ENCODE data around the gene TASL. TPM values are rescaled to one million over a fixed set of nuclear protein-coding genes. Genes with fewer than 3 reads are reported as not detected.
"Not testable (repeated sequence)": the region's sequence is repeated elsewhere in the genome, so short reads cannot be mapped to it uniquely, and the experiment has no call there.

The TASL gene
- total RNA-seq, 1 donor from 2014 or later: not detected

GRCh38 chrX:30568136-30568535 is 9.4 kb downstream of the TASL start:
- no peak overlapping the region for H3K27ac Mint-ChIP-seq (ENCODE audit: unreplicated experiment)

GRCh38 chrX:30563070-30563469 is 14.5 kb downstream of the TASL start:
- not testable (repeated sequence) for H3K36me3 Mint-ChIP-seq (ENCODE audit: low read depth); H3K4me1 Mint-ChIP-seq (ENCODE audit: low read depth); H3K9me3 Mint-ChIP-seq (ENCODE audit: low read depth)

More at GRCh38 chrX:30568136-30568535, 9.4 kb downstream of the TASL start:
- peaks cover 5% of the 10 kb centered on the region for H3K4me1 Mint-ChIP-seq (ENCODE audit: low read depth)
- no peak for DNase-seq (ENCODE audit: low spot score)
- no peaks in the 10 kb centered on the region for H3K9me3 Mint-ChIP-seq (ENCODE audit: low read depth)
- no peaks in the 10 kb centered on the region for H3K36me3 Mint-ChIP-seq (ENCODE audit: low read depth)
- H3K27me3 Mint-ChIP-seq (ENCODE audit: low read depth): no peaks in the 10 kb centered on the region
- TF ChIP-seq, protein P1, sequence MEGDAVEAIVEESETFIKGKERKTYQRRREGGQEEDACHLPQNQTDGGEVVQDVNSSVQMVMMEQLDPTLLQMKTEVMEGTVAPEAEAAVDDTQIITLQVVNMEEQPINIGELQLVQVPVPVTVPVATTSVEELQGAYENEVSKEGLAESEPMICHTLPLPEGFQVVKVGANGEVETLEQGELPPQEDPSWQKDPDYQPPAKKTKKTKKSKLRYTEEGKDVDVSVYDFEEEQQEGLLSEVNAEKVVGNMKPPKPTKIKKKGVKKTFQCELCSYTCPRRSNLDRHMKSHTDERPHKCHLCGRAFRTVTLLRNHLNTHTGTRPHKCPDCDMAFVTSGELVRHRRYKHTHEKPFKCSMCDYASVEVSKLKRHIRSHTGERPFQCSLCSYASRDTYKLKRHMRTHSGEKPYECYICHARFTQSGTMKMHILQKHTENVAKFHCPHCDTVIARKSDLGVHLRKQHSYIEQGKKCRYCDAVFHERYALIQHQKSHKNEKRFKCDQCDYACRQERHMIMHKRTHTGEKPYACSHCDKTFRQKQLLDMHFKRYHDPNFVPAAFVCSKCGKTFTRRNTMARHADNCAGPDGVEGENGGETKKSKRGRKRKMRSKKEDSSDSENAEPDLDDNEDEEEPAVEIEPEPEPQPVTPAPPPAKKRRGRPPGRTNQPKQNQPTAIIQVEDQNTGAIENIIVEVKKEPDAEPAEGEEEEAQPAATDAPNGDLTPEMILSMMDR (IDR thresholded peaks at IDR 0.05): no peak
- H3K4me3 Mint-ChIP-seq (ENCODE audit: unreplicated experiment): no peak overlapping the region

DNA sequence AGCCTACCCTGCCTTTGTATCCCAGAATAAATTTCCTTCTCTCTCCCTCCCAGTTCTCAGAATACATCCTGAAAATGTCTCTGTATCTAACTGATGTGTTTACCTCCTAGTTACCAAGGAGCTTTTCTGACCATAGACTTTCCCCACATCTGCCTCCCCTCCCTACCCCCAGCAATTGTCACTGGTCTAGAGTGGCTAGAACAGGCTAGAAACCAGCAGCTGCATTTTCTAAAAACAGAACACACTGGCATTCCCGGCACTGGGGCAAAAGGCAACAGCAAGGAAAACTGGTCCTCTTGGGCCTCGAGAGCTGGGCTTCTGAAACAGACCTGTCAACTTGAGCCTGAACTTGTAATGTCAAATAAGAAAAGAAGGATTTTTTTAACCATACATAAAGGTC is 16.4 kb downstream of the TASL start:
- Mint-ChIP-seq H3K27me3 (ENCODE audit: low read depth) (peaks cover 6% of the 10 kb centered on the region), H3K36me3 (ENCODE audit: low read depth) (no peaks in the 10 kb centered on the region), H3K9me3 (ENCODE audit: low read depth) (no peaks in the 10 kb centered on the region), H3K27ac (ENCODE audit: unreplicated experiment) (no peak overlapping the region), H3K4me3 (ENCODE audit: unreplicated experiment) (no peak overlapping the region), H3K4me1 (ENCODE audit: low read depth) (no peaks in the 10 kb centered on the region)
- no peak for DNase-seq (ENCODE audit: low spot score)
- TF ChIP-seq, protein P1 (IDR thresholded peaks at IDR 0.05): no peak

More at GRCh38 chrX:30563070-30563469, 14.5 kb downstream of the TASL start:
- H3K27ac Mint-ChIP-seq (ENCODE audit: unreplicated experiment); DNase-seq (ENCODE audit: low spot score); H3K27me3 Mint-ChIP-seq (ENCODE audit: low read depth); H3K4me3 Mint-ChIP-seq (ENCODE audit: unreplicated experiment): not testable (repeated sequence)

DNA sequence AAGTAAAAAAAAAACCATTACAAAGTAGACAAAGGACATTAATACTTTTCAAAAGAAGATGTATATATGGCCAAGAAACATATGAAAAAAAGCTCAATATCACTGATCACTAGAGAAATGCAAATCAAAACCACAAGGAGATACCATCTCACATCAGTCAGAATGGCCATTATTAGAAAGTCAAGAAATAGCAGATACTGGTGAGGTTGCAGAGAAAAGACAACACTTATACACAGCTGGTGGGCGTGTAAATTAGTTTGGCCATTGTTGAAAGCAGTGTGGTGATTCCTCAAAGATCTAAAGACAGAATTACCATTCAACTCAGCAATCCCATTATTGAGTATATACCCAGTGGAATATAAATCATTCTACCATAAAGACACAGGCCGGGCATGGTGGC is 39.3 kb downstream of the TASL start:
- H3K4me3 Mint-ChIP-seq (ENCODE audit: unreplicated experiment): no peak overlapping the region
- peaks cover 10% of the 10 kb centered on the region for H3K27me3 Mint-ChIP-seq (ENCODE audit: low read depth)
- no peak overlapping the region for H3K27ac Mint-ChIP-seq (ENCODE audit: unreplicated experiment)
- no peaks in the 10 kb centered on the region for H3K36me3 Mint-ChIP-seq (ENCODE audit: low read depth)
- TF ChIP-seq, protein P1 (IDR thresholded peaks at IDR 0.05): no peak
- peaks cover 4% of the 10 kb centered on the region for H3K9me3 Mint-ChIP-seq (ENCODE audit: low read depth)
- no peaks in the 10 kb centered on the region for H3K4me1 Mint-ChIP-seq (ENCODE audit: low read depth)
- no peak for DNase-seq (ENCODE audit: low spot score)

DNA sequence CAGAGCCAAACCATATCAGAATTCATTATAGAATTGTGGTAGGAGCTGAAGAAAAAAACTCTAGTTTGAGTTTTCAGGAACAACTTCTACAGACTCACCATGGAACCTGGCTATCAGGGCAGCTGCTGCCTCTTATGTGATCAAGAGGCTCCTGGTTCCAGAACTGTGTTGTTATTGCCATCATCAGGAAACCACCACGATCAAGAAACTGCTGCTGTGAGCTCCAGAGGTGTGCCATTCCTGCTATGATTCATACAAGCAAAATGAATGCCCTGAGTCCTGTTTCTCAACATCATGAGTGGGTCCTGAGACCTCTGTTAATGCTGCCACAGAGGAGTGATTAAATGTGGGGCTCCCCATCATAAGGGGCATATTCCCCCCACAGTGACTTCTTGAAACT is 43.7 kb downstream of the TASL start:
- Mint-ChIP-seq H3K36me3 (ENCODE audit: low read depth) (no peaks in the 10 kb centered on the region), H3K4me1 (ENCODE audit: low read depth) (no peaks in the 10 kb centered on the region), H3K27ac (ENCODE audit: unreplicated experiment) (no peak overlapping the region), H3K9me3 (ENCODE audit: low read depth) (peaks cover 4% of the 10 kb centered on the region), H3K27me3 (ENCODE audit: low read depth) (peaks cover 5% of the 10 kb centered on the region), H3K4me3 (ENCODE audit: unreplicated experiment) (no peak overlapping the region)
- no peak for DNase-seq (ENCODE audit: low spot score)
- TF ChIP-seq, protein P1 (IDR thresholded peaks at IDR 0.05): no peak

- Mint-ChIP-seq H3K36me3 (ENCODE audit: low read depth) (no peaks in the 10 kb centered on the region), H3K27me3 (ENCODE audit: low read depth) (peaks cover 5% of the 10 kb centered on the region), H3K4me1 (ENCODE audit: low read depth) (no peaks in the 10 kb centered on the region), H3K27ac (ENCODE audit: unreplicated experiment) (no peak overlapping the region), H3K9me3 (ENCODE audit: low read depth) (peaks cover 4% of the 10 kb centered on the region), H3K4me3 (ENCODE audit: unreplicated experiment) (no peak overlapping the region)
- DNase-seq (ENCODE audit: low spot score): no peak
- TF ChIP-seq, protein P1 (IDR thresholded peaks at IDR 0.05): no peak
Measured at GRCh38 chrX:30533266-30533665, 44.3 kb downstream of the TASL start.

Data from chondrocyte (in vitro differentiated cells).